Stimulated activated CD4-positive, alpha-beta T cell treated with anti-CD3 and anti-CD28 coated beads, Interleukin-2, amount 100 ng/mL, for 4 hours (primary cell): ENCODE data around the gene HSPA1B.
"Not testable (repeated sequence)": the region's sequence is repeated elsewhere in the genome, so short reads cannot be mapped to it uniquely, and the experiment has no call there.

ENCODE experiments used
- DNase-seq: peaks from one replicate; pipeline ENCODE4 v3.0.0-alpha.2; 2020; ENCODE audit warnings: low read depth

Gene HSPA1B

GRCh38 chr6:31799781-31800180, 27.8 kb upstream of the HSPA1B start:
- DNase-seq, result no peak

GRCh38 chr6:31801031-31801927, 26.3 kb upstream of the HSPA1B start:
- not testable (repeated sequence) for DNase-seq

- no peak for DNase-seq
Measured at GRCh38 chr6:31805939-31806469, 21.5 kb upstream of the HSPA1B start.

GRCh38 chr6:31806470-31807272, 20.9 kb upstream of the HSPA1B start, which contains the start of gene LSM2:
Gene LSM2, minus strand, starts transcription at chr6:31806966. Its CDS starts 209 bp downstream, at chr6:31806757.
- DNase-seq, result peak; percentile 96

GRCh38 chr6:31808599-31808998, 18.9 kb upstream of the HSPA1B start:
- not testable (repeated sequence) for DNase-seq

- no peak for DNase-seq
Measured at GRCh38 chr6:31811645-31812044, 15.9 kb upstream of the HSPA1B start.

GRCh38 chr6:31813465-31813849, 14.1 kb upstream of the HSPA1B start:
- DNase-seq, result no peak

- DNase-seq, result peak; percentile 48
Measured at GRCh38 chr6:31814677-31815024, 12.9 kb upstream of the HSPA1B start.

- peak; percentile 46 for DNase-seq
Measured at GRCh38 chr6:31815025-31815838, 12.3 kb upstream of the HSPA1B start, which contains the start of the genes HSPA1A and HSPA1L. Gene HSPA1A, plus strand, starts transcription at chr6:31815543. Its CDS starts 214 bp downstream, at chr6:31815757. Gene HSPA1L, minus strand, starts transcription at chr6:31815283. Its CDS starts 3,311 bp downstream, at chr6:31811972.

GRCh38 chr6:31817133-31817928, 10.2 kb upstream of the HSPA1B start:
- DNase-seq, result not testable (repeated sequence)

GRCh38 chr6:31817929-31818511, 9.5 kb upstream of the HSPA1B start:
- DNase-seq, result not testable (repeated sequence)

GRCh38 chr6:31819871-31820299, 7.7 kb upstream of the HSPA1B start:
- no peak for DNase-seq

GRCh38 chr6:31820399-31820798, 7.1 kb upstream of the HSPA1B start:
- not testable (repeated sequence) for DNase-seq

GRCh38 chr6:31821301-31822035, 6.1 kb upstream of the HSPA1B start:
- DNase-seq, result peak; percentile 55

- peak; percentile 47 for DNase-seq
Measured at GRCh38 chr6:31822036-31822821, 5.3 kb upstream of the HSPA1B start.

- DNase-seq, result not testable (repeated sequence)
Measured at GRCh38 chr6:31823592-31824196, 3.8 kb upstream of the HSPA1B start.

- no peak for DNase-seq
Measured at GRCh38 chr6:31825553-31825952, 2.0 kb upstream of the HSPA1B start.

GRCh38 chr6:31826793-31827285, 699 bp upstream of the HSPA1B start:
- no peak for DNase-seq
